CD4-positive, CD25-positive, alpha-beta regulatory T cell (primary cell): ENCODE measurements around the gene CCDC88C. TPM values are rescaled to one million over a fixed set of nuclear protein-coding genes. Genes with fewer than 3 reads are reported as not detected.
"Not testable (repeated sequence)": the region's sequence is repeated elsewhere in the genome, so short reads cannot be mapped to it uniquely, and the experiment has no call there.

ENCODE experiments used
- ATAC-seq, 2 donors: fragments of 150-1000 bp; cut with Tn5 transposase; one replicate each; pipeline ENCODE4 v1.10.0; 2021; ENCODE audit warnings: low read depth in 2 of 2, moderate number of reproducible peaks in 2 of 2, moderate library complexity in 1 of 2
- DNase-seq, 3 donors: peaks; one replicate each; pipeline versions ENCODE4 v3.0.0 to v3.0.0-alpha.2; 2012 to 2022; ENCODE audit warnings: mixed read lengths in 1 of 3
- H3K27ac ChIP-seq: one replicate; pipeline ENCODE4 v1.7.0; 2013; ENCODE audit warnings: mild to moderate bottlenecking, low read length; ENCODE audit not compliant: insufficient read depth, poor library complexity, severe bottlenecking
- H3K27me3 ChIP-seq: one replicate; pipeline ENCODE4 v1.7.0; 2013; ENCODE audit warnings: low read length; ENCODE audit not compliant: control insufficient read depth, insufficient read depth
- H3K36me3 ChIP-seq: one replicate; pipeline ENCODE4 v1.7.0; 2013; ENCODE audit warnings: mild to moderate bottlenecking, low read length, moderate library complexity; ENCODE audit not compliant: control insufficient read depth, insufficient read depth
- H3K4me1 ChIP-seq: 2 replicates; pipeline ENCODE4 v1.7.0; 2013; ENCODE audit warnings: mild to moderate bottlenecking, low read length; ENCODE audit not compliant: insufficient read depth, control insufficient read depth, poor library complexity, severe bottlenecking
- H3K4me3 ChIP-seq: one replicate; pipeline ENCODE4 v1.7.0; 2013; ENCODE audit warnings: low read depth, mild to moderate bottlenecking, low read length, moderate library complexity
- H3K9me3 ChIP-seq, 2 experiments: 1 replicate in 1 of 2; 2 replicates in 1 of 2; pipeline ENCODE4 v1.7.0; 2013; ENCODE audit warnings: low read length in 2 of 2, mild to moderate bottlenecking in 1 of 2, moderate library complexity in 1 of 2; ENCODE audit not compliant: control insufficient read depth in 2 of 2
- H3K27ac Mint-ChIP-seq, 3 donors: one replicate each; pipeline ENCODE4 v1.8.0; 2020 to 2022; ENCODE audit warnings: mild to moderate bottlenecking in 3 of 3, mixed read lengths in 3 of 3, moderate library complexity in 2 of 3
- H3K27me3 Mint-ChIP-seq: one replicate; pipeline ENCODE4 v1.8.0; 2022; ENCODE audit warnings: mild to moderate bottlenecking, mixed read lengths
- H3K36me3 Mint-ChIP-seq: one replicate; pipeline ENCODE4 v1.8.0; 2020; ENCODE audit warnings: mixed read lengths
- H3K4me1 Mint-ChIP-seq, 4 donors: one replicate each; pipeline ENCODE4 v1.8.0; 2020 to 2022; ENCODE audit warnings: mixed read lengths in 4 of 4, mild to moderate bottlenecking in 1 of 4
- H3K4me3 Mint-ChIP-seq, 4 donors: one replicate each; pipeline ENCODE4 v1.8.0; 2020 to 2022; ENCODE audit warnings: mild to moderate bottlenecking in 4 of 4, mixed read lengths in 4 of 4, moderate library complexity in 3 of 4
- H3K9me3 Mint-ChIP-seq, 7 donors: one replicate each; pipeline ENCODE4 v1.8.0; 2020 to 2022; ENCODE audit warnings: mixed read lengths in 7 of 7, mild to moderate bottlenecking in 3 of 7, moderate library complexity in 2 of 7
- polyA plus RNA-seq, 4 donors: library from polyadenylated mRNA; unstranded; fragments of 300-500 nt; fragmentation: Illumina TruSeq; gene quantifications; one replicate each; pipeline ENCODE4 v1.2.3, GENCODE V29; 2021
- total RNA-seq: library from RNA; stranded (reverse); gene quantifications from one replicate; pipeline ENCODE4 v1.2.3, GENCODE V29; 2022

CCDC88C gene
- total and polyA plus RNA-seq, 5 donors from 2014 or later, result 25.9 to 466 (median 31.8) TPM

DNA sequence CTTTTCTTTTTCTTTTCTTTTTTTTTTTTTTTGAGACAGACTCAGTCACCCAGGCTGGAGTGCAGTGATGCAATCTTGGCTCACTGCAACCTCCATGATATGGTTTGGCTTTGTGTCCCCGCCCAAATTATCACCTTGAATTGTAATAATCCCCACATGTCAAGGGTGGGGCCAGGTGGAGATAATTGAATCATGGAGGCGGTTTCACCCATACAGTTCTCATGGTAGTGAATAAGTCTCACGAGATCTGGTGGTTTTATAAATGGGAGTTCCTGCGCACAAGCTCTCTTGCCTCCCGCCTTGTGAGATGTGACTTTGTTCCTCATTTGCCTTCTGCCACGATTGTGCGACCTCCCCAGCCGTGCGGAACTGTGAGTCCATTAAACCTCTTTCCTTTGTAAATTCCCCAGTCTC is 7.9 kb upstream of the CCDC88C start:
- H3K27ac Mint-ChIP-seq, result peak overlapping the region in 1 of 3 donors; percentile 1
- not testable (repeated sequence) for H3K9me3 Mint-ChIP-seq, H3K4me3 ChIP-seq, H3K36me3 Mint-ChIP-seq, H3K27me3 ChIP-seq, H3K27ac ChIP-seq, DNase-seq, H3K9me3 ChIP-seq, ATAC-seq, H3K4me1 ChIP-seq, H3K4me3 Mint-ChIP-seq, H3K36me3 ChIP-seq, H3K27me3 Mint-ChIP-seq
- peaks cover 8 to 22% (median 15%) of the 10 kb centered on the region in 4 donors for H3K4me1 Mint-ChIP-seq

DNA sequence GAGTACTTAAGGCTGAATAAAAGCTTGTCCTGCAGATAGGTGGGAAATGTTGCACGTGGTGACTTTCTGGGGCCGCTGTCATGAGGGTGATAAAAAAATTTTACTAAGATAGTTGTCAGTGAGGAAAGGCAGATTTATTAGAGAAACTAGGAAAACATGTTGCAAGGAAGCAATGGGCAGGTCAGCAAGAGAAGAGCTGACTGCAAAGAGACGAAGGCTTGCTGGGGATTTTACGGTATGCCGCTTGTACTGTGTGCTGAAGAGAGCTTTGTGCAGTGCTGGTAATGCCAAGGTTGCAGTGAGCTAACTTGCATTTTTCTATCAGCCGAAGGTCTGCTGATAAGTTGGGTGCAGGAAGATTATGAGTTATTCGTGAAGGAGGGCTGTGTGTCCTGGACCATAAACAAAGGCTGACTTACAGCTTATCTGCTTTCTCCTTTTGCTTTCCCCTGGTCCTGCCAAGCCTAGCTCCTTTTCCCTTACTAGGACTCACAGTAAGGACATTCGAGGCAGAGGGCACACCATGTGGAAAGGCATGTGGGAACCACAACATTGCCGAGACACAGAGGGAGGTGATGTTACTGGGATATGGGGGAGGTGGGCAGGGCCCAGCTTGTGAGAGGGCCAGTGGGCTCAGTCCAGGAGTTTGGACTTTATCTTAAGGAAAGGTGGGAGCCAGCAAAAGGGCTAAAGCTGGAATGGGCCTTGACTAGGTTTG is 7.4 kb upstream of the CCDC88C start:
- peaks cover 6% of the 10 kb centered on the region for H3K4me1 ChIP-seq
- Mint-ChIP-seq H3K27ac (peak overlapping the region in 1 of 3 donors; percentile 22), H3K9me3 (no peaks in the 10 kb centered on the region), H3K4me1 (peaks cover 8 to 22% (median 15%) of the 10 kb centered on the region in 4 donors), H3K27me3 (peaks cover 5% of the 10 kb centered on the region), H3K36me3 (no peaks in the 10 kb centered on the region), H3K4me3 (peak overlapping the region in 1 of 4 donors; percentile 82)
- ATAC-seq (no peak), DNase-seq (no peak)
- no peak overlapping the region for H3K4me3 ChIP-seq
- no peak overlapping the region for H3K27ac ChIP-seq
- H3K9me3 ChIP-seq, result no peaks in the 10 kb centered on the region
- H3K27me3 ChIP-seq, result no peaks in the 10 kb centered on the region
- H3K36me3 ChIP-seq, result no peaks in the 10 kb centered on the region

DNA sequence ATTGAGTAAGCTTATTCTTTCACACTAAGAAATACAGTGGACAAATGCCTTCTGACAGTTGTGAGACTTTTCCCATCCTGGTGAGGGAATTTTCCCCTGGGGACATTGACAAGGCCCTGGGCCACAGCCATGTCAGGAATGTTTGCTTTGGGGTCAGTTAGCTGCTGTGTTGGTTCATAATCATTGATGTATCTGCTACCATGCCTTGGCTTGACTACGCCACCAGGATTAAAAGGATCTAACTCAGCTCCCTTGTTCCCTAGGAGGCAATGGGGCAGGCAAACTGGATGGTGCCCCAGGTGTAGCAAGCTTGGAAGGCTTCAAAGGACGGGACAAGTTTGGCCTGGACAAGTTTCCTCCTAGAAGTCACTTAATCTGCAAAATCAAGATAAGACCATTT is 3.1 kb upstream of the CCDC88C start:
- DNase-seq, result no peak
- Histone ChIP-seq H3K27me3 (no peaks in the 10 kb centered on the region), H3K9me3 (no peaks in the 10 kb centered on the region), H3K4me1 (peaks cover 23% of the 10 kb centered on the region), H3K36me3 (no peaks in the 10 kb centered on the region), H3K4me3 (no peak overlapping the region), H3K27ac (no peak overlapping the region)
- ATAC-seq, result no peak
- Mint-ChIP-seq H3K9me3 (peaks cover 0 to 3% (median 0%) of the 10 kb centered on the region in 7 donors), H3K27ac (no peak overlapping the region), H3K36me3 (peaks cover 7% of the 10 kb centered on the region), H3K4me1 (peaks cover 8 to 20% (median 12%) of the 10 kb centered on the region in 4 donors), H3K4me3 (peak overlapping the region in 2 of 4 donors; percentile 57 to 73), H3K27me3 (peaks cover 5% of the 10 kb centered on the region)

DNA sequence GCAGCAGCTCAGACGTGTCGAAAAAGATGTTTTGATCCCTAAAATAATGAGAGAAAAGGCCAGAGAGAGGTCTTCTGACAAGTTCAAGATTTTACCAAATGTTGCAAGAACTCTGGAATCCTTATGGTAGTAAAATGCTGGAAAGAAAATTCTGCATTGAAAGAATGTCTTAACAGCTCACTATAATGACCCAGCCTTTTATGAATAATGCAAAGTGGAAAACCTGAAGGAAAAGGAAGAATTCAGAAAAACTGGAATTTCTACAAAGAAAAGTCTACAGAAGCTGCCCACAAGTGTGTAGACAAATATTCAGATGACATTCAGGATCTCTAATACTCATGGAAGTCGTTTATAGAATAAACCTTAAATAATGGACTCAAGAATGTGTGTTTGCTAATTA is 1.8 kb upstream of the CCDC88C start:
- Mint-ChIP-seq H3K27ac (peak overlapping the region; percentile 94 to 99 (median 94)), H3K9me3 (peaks cover 0 to 3% (median 0%) of the 10 kb centered on the region in 7 donors), H3K36me3 (peaks cover 16% of the 10 kb centered on the region), H3K4me1 (peaks cover 12 to 27% (median 15%) of the 10 kb centered on the region in 4 donors), H3K27me3 (peaks cover 5% of the 10 kb centered on the region), H3K4me3 (peak overlapping the region; percentile 85 to 92 (median 88))
- Histone ChIP-seq H3K4me3 (peak overlapping the region; percentile 55), H3K27ac (peak overlapping the region; percentile 82), H3K27me3 (no peaks in the 10 kb centered on the region), H3K9me3 (no peaks in the 10 kb centered on the region), H3K4me1 (peaks cover 35% of the 10 kb centered on the region), H3K36me3 (peaks cover 4% of the 10 kb centered on the region)
- DNase-seq (no peak), ATAC-seq (no peak)

DNA sequence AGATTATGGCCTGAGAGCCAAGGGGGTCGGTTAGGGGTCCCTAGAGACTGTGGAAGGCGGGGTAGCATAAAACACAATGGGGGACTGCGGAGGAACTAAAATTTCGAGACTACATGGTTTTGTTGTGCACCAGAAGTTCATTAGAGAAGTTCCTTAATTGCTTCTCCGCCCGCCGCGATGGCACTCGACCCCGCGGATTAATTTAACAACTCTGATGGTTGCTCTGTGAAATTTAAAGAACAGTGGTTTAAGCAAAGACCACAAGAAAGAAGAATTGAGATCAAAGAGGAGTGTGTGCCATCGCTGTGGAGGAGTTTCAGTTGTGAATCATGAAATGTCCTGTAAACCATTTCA is 1.4 kb upstream of the CCDC88C start:
- peak; percentile 62 to 80 (median 75) for DNase-seq
- peak overlapping the region; percentile 82 for H3K27ac ChIP-seq
- ATAC-seq, result peak; percentile 6 to 9
- H3K27me3 Mint-ChIP-seq, result peaks cover 5% of the 10 kb centered on the region
- peaks cover 5% of the 10 kb centered on the region for H3K36me3 ChIP-seq
- H3K9me3 ChIP-seq, result no peaks in the 10 kb centered on the region
- peaks cover 12 to 32% (median 19%) of the 10 kb centered on the region in 4 donors for H3K4me1 Mint-ChIP-seq
- peaks cover 40% of the 10 kb centered on the region for H3K4me1 ChIP-seq
- peak overlapping the region; percentile 55 for H3K4me3 ChIP-seq
- peaks cover 0 to 3% (median 0%) of the 10 kb centered on the region in 7 donors for H3K9me3 Mint-ChIP-seq
- H3K36me3 Mint-ChIP-seq, result peaks cover 20% of the 10 kb centered on the region
- H3K4me3 Mint-ChIP-seq, result peak overlapping the region; percentile 85 to 92 (median 88)
- no peaks in the 10 kb centered on the region for H3K27me3 ChIP-seq
- peak overlapping the region; percentile 94 to 99 (median 94) for H3K27ac Mint-ChIP-seq

DNA sequence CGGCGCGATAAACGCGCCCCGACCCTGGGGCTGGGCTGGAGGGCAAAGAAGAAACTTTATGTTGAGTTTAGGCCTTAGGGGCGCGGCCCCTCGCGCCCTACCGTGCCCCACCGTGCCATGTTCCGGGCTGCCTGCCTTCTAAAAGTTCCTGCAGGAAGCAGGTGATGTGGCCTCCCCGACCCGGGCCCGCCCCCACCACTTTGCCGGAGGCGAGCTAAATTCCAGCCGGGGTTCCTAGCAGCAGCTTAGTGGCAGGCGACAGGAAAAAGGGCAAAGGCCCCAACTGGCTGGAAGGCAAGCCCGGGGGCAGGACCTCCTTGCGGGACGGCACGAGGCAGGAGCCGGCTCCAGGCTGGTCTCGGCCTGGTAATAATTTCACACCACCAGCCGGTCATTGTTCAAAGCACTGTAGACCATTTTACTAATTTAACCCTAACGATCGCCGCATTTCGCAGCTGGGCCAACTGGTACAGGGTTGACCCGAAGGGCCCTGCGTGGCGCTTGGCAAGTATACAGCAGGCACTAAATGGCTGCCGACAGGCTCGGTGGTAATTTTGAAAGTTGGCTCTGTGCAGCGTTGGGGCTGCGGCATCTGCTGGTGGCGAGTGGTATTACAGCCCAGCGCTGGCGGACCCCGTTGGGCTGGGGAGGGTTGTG is 895 bp upstream of the CCDC88C start:
- Histone ChIP-seq H3K4me3 (peak overlapping the region; percentile 55), H3K27ac (peak overlapping the region; percentile 82), H3K9me3 (no peaks in the 10 kb centered on the region), H3K36me3 (peaks cover 5% of the 10 kb centered on the region), H3K4me1 (peaks cover 45% of the 10 kb centered on the region), H3K27me3 (no peaks in the 10 kb centered on the region)
- Mint-ChIP-seq H3K27ac (peak overlapping the region; percentile 94 to 99 (median 94)), H3K36me3 (peaks cover 25% of the 10 kb centered on the region), H3K4me1 (peaks cover 12 to 37% (median 22%) of the 10 kb centered on the region in 4 donors), H3K27me3 (peaks cover 5% of the 10 kb centered on the region), H3K4me3 (peak overlapping the region; percentile 85 to 92 (median 88)), H3K9me3 (peaks cover 0 to 3% (median 0%) of the 10 kb centered on the region in 7 donors)
- DNase-seq, result peak; percentile 68 to 86 (median 82)
- peak; percentile 27 to 35 for ATAC-seq

DNA sequence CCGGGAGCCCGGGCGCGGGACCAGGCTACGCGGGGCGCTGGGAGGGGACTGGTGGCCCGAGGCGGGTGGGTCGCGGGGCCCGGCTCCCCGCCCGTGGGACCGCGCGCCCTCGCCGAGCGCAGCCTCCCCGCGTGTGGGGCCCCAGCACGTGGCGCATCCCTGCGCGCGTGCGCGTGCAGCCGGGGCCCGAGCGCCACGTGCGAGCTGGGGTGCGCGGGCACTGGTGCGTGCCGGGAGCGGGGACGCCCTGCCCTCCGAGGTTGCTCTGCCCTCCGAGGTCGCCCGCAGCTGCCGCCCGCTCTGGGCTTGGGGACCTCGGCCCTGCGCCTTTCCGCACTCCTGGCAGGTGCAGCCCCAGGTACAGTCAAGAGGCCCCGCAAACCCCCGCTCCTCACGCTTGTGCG is 365 bp upstream of the CCDC88C start:
- DNase-seq (peak; percentile 63 to 86 (median 82)), ATAC-seq (peak; percentile 39 to 44)
- H3K36me3 Mint-ChIP-seq, result peaks cover 29% of the 10 kb centered on the region
- Histone ChIP-seq H3K4me3 (no peak overlapping the region), H3K36me3 (peaks cover 9% of the 10 kb centered on the region), H3K4me1 (peaks cover 50% of the 10 kb centered on the region), H3K27me3 (no peaks in the 10 kb centered on the region), H3K9me3 (no peaks in the 10 kb centered on the region), H3K27ac (peak overlapping the region; percentile 82)
- H3K27me3 Mint-ChIP-seq, result peaks cover 5% of the 10 kb centered on the region
- H3K4me1 Mint-ChIP-seq, result peaks cover 12 to 42% (median 26%) of the 10 kb centered on the region in 4 donors
- H3K27ac Mint-ChIP-seq, result peak overlapping the region in 2 of 3 donors; percentile 38 to 94
- peaks cover 0 to 3% (median 0%) of the 10 kb centered on the region in 7 donors for H3K9me3 Mint-ChIP-seq
- H3K4me3 Mint-ChIP-seq, result peak overlapping the region; percentile 85 to 92 (median 88)
